Adrenal gland (tissue), 12 donors: Measurements from ENCODE around the gene DST. TPM values are rescaled to one million over a fixed set of nuclear protein-coding genes. Genes with fewer than 3 reads are reported as not detected.

Experiments used
- DNase-seq, 7 donors: peaks; one replicate each; pipeline ENCODE4 v3.0.0-alpha.2; 2019 to 2020
- H3K27ac ChIP-seq, 5 donors: fragments of 200-600 bp; sonication (generic) in 4 of 5; 1 replicate in 3 of 5; 2 replicates in 2 of 5; pipeline versions ENCODE4 v1.5.1 to v1.8.0; 2016 to 2020; ENCODE audit warnings: mild to moderate bottlenecking in 1 of 5
- H3K27me3 ChIP-seq: fragments of 200-600 bp; 2 replicates; pipeline ENCODE4 v1.8.0; 2021
- H3K36me3 ChIP-seq, 2 donors: fragments of 200-600 bp; replicated peaks in 1 of 2; 1 replicate in 1 of 2; 2 replicates in 1 of 2; pipeline versions ENCODE4 v1.5.1 to v1.8.0; 2018 to 2022
- H3K4me1 ChIP-seq, 2 donors: fragments of 200-600 bp; replicated peaks in 1 of 2; 1 replicate in 1 of 2; 2 replicates in 1 of 2; pipeline versions ENCODE4 v1.5.1 to v1.8.0; 2018 to 2021
- H3K4me3 ChIP-seq, 4 donors: fragments of 200-600 bp; sonication (generic) in 3 of 4; one replicate each; pipeline ENCODE4 v1.5.1; 2016 to 2018
- H3K9me3 ChIP-seq, 3 donors: fragments of 200-600 bp; sonication (generic) in 1 of 3; replicated peaks in 1 of 3; 1 replicate in 2 of 3; 2 replicates in 1 of 3; pipeline versions ENCODE4 v1.5.1 to v1.8.0; 2016 to 2021
- CTCF ChIP-seq, 6 experiments: fragments of 450-650 bp in 4 of 6; fragments of 200-600 bp in 2 of 6; sonication (generic) in 1 of 6; IDR thresholded peaks; 1 replicate in 5 of 6; 2 replicates in 1 of 6; pipeline versions ENCODE4 v1.5.1 to v1.8.0; 2016 to 2021; ENCODE audit warnings: antibody characterized with exemption in 6 of 6, mild to moderate bottlenecking in 2 of 6, moderate library complexity in 1 of 6
- POLR2A ChIP-seq, 2 donors: fragments of 450-650 bp; IDR thresholded peaks; one replicate each; pipeline ENCODE4 v1.6.1; 2017; ENCODE audit warnings: antibody characterized with exemption in 2 of 2, mild to moderate bottlenecking in 2 of 2, moderate library complexity in 1 of 2
- WGBS, 4 donors: extraction: QIAGEN DNeasy Blood & Tissue Kit in 2 of 4; methylation state at CpG; one replicate each; pipeline versions ENCODE4 v1.1.5 to v1.1.7; 2013 to 2017; 5-methylcytosine and 5-hydroxymethylcytosine counted together
- intact Hi-C, 2 donors: fragments of 100-400 bp; cut with DNase I; formaldehyde crosslinking; loops; one replicate each; pipeline versions ENCODE4 v1.14.1 to v1.15.0; 2022 to 2023
- polyA plus RNA-seq, 3 donors: library from polyadenylated mRNA; stranded (reverse); fragments of 200-250 nt in 2 of 3; fragments of 350-450 nt in 1 of 3; fragmentation: Illumina TruSeq in 1 of 3; extraction: RNeasy Lipid Tissue Mini Kit (QIAGEN cat#74804) in 1 of 3; gene quantifications; one replicate each; pipeline ENCODE4 v1.2.3, GENCODE V29; 2013 to 2014
- total RNA-seq, 9 donors: library from RNA; depleted of rRNA in 4 of 9; stranded (reverse); fragments of >200 nt in 4 of 9; fragments of 120-200 nt in 1 of 9; fragmentation: NEBNext Ultra II Directional in 1 of 9; extraction: Animal tissue kit (Norgen Biotek cat#: 25700) in 1 of 9; gene quantifications; one replicate each; pipeline versions ENCODE4 v1.1.0 to v1.2.4, GENCODE V29; 2013 to 2023
- donor health status: healthy with polysubstance abuse.
- donor health status: Bipolar disorder and iron deficiency.
- donor health status: DM: yes; HTN: yes; CAD: no.
- donor health status: DM: no; HTN: no; CAD: no.
- donor health status: DM: no; HTN: no; CAD: no.
- donor health status: DM: yes; HTN: yes; CAD: no.

DST gene
- total and polyA plus RNA-seq, 12 donors, result 105 to 418 (median 265) TPM

- intact Hi-C loops, result no loop called here
- DNase-seq, result no peak
- Histone ChIP-seq H3K4me1 (peaks cover 0 to 21% of the 10 kb centered on the region in 2 donors), H3K9me3 (no peaks in the 10 kb centered on the region), H3K27me3 (no peaks in the 10 kb centered on the region), H3K27ac (peak overlapping the region in 2 of 5 donors; percentile 29 to 58), H3K36me3 (no peaks in the 10 kb centered on the region), H3K4me3 (no peak overlapping the region)
- TF ChIP-seq POLR2A (IDR thresholded peaks at IDR 0.05), result no peak
- TF ChIP-seq CTCF (IDR thresholded peaks at IDR 0.05), result no peak
- 57 to 64% (median 61%) methylated on average over 3 of the region's 3 CpGs for WGBS, 4 donors
Measured at GRCh38 chr6:56572788-56573471, 69.8 kb downstream of the DST start.

- no peak overlapping the region for H3K4me3 ChIP-seq
- H3K9me3 ChIP-seq, result no peaks in the 10 kb centered on the region
- no peak overlapping the region for H3K27ac ChIP-seq
- H3K27me3 ChIP-seq, result no peaks in the 10 kb centered on the region
- WGBS, 4 donors, result 53 to 74% (median 64%) methylated on average over 4 of the region's 4 CpGs
- TF ChIP-seq CTCF (IDR thresholded peaks at IDR 0.05) (no peak), POLR2A (IDR thresholded peaks at IDR 0.05) (no peak)
- intact Hi-C loops, result no loop called here
- H3K4me1 ChIP-seq, result peaks cover 0 to 21% of the 10 kb centered on the region in 2 donors
- no peaks in the 10 kb centered on the region for H3K36me3 ChIP-seq
- no peak for DNase-seq
Measured at GRCh38 chr6:56571605-56572004, 71.1 kb downstream of the DST start.

GRCh38 chr6:56570413-56571359, 72.0 kb downstream of the DST start:
- intact Hi-C loops, result no loop called here

More at GRCh38 chr6:56570413-56571359, 72.0 kb downstream of the DST start:
- Histone ChIP-seq H3K27me3 (no peaks in the 10 kb centered on the region), H3K27ac (no peak overlapping the region), H3K36me3 (no peaks in the 10 kb centered on the region), H3K9me3 (no peaks in the 10 kb centered on the region), H3K4me1 (peaks cover 0 to 21% of the 10 kb centered on the region in 2 donors), H3K4me3 (no peak overlapping the region)
- DNase-seq, result no peak
- 55 to 65% (median 61%) methylated on average over 8 of the region's 8 CpGs for WGBS, 4 donors
- TF ChIP-seq CTCF (IDR thresholded peaks at IDR 0.05) (peak; percentile 28 to 63 (median 51)), POLR2A (IDR thresholded peaks at IDR 0.05) (no peak)
